SJSA1 (cell line): ENCODE data around the gene TNFRSF18. TPM values are rescaled to one million over a fixed set of nuclear protein-coding genes. Genes with fewer than 3 reads are reported as not detected.
"Not testable (repeated sequence)": the region's sequence is repeated elsewhere in the genome, so short reads cannot be mapped to it uniquely, and the experiment has no call there.

Experiments
- DNase-seq, 2 experiments: peaks; one replicate each; pipeline ENCODE4 v3.0.0-alpha.2; 2015 to 2020; ENCODE audit warnings: low spot score in 2 of 2, low read depth in 1 of 2
- H3K27ac ChIP-seq: fragments of 250-450 bp; sonication (Bioruptor Pico); 2 replicates; pipeline ENCODE4 v1.5.1; 2020; ENCODE audit warnings: mild to moderate bottlenecking, moderate library complexity
- H3K27me3 ChIP-seq: fragments of 250-450 bp; sonication (Bioruptor Pico); replicated peaks from 2 replicates; pipeline ENCODE4 v1.5.1; 2020; ENCODE audit warnings: mild to moderate bottlenecking, moderate library complexity
- H3K36me3 ChIP-seq: fragments of 250-450 bp; sonication (Bioruptor Pico); 2 replicates; pipeline ENCODE4 v1.5.1; 2020; ENCODE audit warnings: mild to moderate bottlenecking
- H3K4me1 ChIP-seq: fragments of 250-450 bp; sonication (Bioruptor Pico); replicated peaks from 2 replicates; pipeline ENCODE4 v1.6.1; 2021; ENCODE audit warnings: mild to moderate bottlenecking
- H3K4me3 ChIP-seq: fragments of 250-450 bp; sonication (Bioruptor Pico); 2 replicates; pipeline ENCODE4 v1.5.1; 2020; ENCODE audit warnings: mild to moderate bottlenecking
- H3K9me3 ChIP-seq: fragments of 250-450 bp; sonication (Bioruptor Pico); replicated peaks from 2 replicates; pipeline ENCODE4 v1.5.1; 2020; ENCODE audit warnings: mild to moderate bottlenecking
- total RNA-seq: library from RNA; depleted of rRNA; stranded (reverse); fragments of >200 nt; shearing (Covaris generic); gene quantifications from 2 replicates; pipeline ENCODE4 v1.2.3, GENCODE V29; 2014

Gene TNFRSF18
- total RNA-seq, 1 experiment from 2014 or later: not detected

DNA sequence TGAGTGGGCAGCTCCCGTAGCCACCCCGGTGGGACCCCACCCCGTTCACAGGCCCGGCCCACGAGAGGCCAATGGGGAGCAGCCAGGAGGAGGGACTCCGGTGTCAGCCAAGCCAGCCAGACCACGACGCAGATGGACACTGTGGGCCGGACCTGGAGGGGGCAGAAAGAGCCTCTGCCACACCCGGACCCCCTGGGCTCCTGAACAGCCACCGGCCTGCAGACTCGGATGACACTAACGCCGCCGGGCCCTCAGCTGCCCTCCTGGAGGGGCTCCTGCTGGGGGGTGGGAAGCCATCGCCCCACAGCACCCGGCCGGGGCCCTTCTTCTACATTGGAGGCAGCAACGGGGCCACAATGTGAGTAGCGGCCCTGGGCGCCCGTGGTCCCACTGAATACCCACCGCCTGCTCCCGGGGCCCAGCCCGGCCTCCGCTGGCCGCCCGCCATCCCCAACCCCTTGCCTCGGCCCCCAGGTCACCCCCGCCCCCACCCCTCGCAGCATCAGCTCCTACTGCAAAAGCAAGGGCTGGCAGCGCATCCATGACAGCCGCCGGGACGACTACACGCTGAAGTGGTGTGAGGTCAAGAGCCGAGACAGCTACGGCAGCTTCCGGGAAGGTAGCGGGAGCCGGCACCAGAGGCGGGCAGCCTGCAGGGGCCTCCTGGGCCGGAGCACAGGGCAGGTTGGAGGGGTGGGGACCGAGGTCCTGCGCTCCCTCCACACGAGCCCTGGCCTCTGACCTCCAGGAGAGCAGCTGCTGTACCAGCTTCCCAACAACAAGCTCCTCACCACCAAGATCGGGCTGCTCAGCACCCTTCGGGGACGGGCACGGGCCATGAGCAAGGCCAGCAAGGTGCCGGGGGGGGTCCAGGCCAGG lies 26.2 kb downstream of the TNFRSF18 start:
- no peak overlapping the region for H3K4me3 ChIP-seq
- peaks cover 23% of the 10 kb centered on the region for H3K27me3 ChIP-seq
- H3K4me1 ChIP-seq: no peaks in the 10 kb centered on the region
- no peaks in the 10 kb centered on the region for H3K36me3 ChIP-seq
- H3K27ac ChIP-seq: no peak overlapping the region
- no peak for DNase-seq
- no peaks in the 10 kb centered on the region for H3K9me3 ChIP-seq

DNA sequence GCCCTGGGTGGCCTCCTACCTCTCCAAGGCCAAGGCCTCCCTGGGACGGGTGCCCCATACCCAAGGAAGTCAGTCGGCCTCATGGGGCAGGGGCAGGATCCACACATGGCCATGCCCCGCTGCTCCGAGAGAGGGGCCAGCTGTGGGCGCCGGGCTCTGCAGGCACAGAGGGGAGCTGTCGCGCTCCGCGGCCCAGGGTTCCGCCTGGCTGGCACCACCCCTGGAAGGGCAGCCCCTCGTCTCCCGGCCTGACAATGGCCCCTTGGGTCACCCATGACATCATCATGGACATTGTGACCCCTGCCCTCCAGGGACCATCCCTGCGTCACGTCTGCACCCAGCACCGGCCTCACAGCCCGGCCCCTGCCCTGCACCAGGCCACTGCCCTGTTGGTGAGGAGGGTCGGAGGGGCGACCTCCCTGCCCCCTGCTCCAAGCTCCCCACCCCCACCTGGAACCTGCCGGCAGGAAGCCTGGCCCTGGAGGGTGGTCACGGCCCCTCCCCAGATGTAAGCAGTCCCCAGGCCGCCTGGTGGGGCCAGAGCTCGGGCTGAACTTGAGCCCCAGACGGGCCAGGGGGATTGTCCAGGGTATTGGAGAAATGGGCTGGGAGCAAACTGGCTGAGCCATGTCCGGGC lies 26.9 kb downstream of the TNFRSF18 start:
- H3K36me3 ChIP-seq: no peaks in the 10 kb centered on the region
- H3K4me3 ChIP-seq: no peak overlapping the region
- H3K4me1 ChIP-seq: no peaks in the 10 kb centered on the region
- peaks cover 23% of the 10 kb centered on the region for H3K27me3 ChIP-seq
- DNase-seq: no peak
- no peaks in the 10 kb centered on the region for H3K9me3 ChIP-seq
- no peak overlapping the region for H3K27ac ChIP-seq

- H3K4me3 ChIP-seq: no peak overlapping the region
- no peak overlapping the region for H3K27ac ChIP-seq
- peaks cover 23% of the 10 kb centered on the region for H3K27me3 ChIP-seq
- H3K4me1 ChIP-seq: no peaks in the 10 kb centered on the region
- H3K9me3 ChIP-seq: no peaks in the 10 kb centered on the region
- no peaks in the 10 kb centered on the region for H3K36me3 ChIP-seq
- DNase-seq: no peak
Observed at GRCh38 chr1:1178794-1179331, 27.5 kb downstream of the TNFRSF18 start.

GRCh38 chr1:1177452-1178206 lies 28.8 kb downstream of the TNFRSF18 start:
- Histone ChIP-seq H3K27me3 (peaks cover 23% of the 10 kb centered on the region), H3K36me3 (no peaks in the 10 kb centered on the region), H3K9me3 (no peaks in the 10 kb centered on the region)

DNA sequence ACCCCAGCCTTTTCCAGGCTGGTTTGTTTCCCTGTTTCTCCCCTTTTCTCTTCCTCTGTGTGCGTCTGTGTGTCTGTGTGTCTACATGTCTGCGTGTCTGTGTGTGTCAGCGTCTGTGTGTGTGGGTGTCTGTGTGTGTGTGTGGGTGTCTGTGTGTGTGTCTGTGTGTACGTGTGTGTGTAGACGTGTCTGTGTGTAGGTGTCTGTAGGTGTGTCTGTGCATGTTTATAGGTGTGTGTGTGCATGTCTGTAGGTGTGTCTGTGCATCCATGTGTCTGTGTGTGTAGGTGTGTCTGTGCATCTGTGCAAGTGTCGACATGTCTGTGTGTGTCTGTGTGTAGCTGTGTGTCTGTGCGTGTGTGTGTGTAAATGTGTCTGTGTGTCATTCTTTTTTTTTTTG lies 29.5 kb downstream of the TNFRSF18 start:
- H3K27ac ChIP-seq: no peak overlapping the region
- no peak overlapping the region for H3K4me3 ChIP-seq
- no peaks in the 10 kb centered on the region for H3K9me3 ChIP-seq
- H3K4me1 ChIP-seq: no peaks in the 10 kb centered on the region
- H3K27me3 ChIP-seq: peaks cover 23% of the 10 kb centered on the region
- no peak for DNase-seq
- H3K36me3 ChIP-seq: no peaks in the 10 kb centered on the region

More at GRCh38 chr1:1177452-1178206, 28.8 kb downstream of the TNFRSF18 start:
- H3K4me3 ChIP-seq: no peak overlapping the region
- no peak overlapping the region for H3K27ac ChIP-seq
- no peaks in the 10 kb centered on the region for H3K4me1 ChIP-seq
- DNase-seq: no peak

DNA sequence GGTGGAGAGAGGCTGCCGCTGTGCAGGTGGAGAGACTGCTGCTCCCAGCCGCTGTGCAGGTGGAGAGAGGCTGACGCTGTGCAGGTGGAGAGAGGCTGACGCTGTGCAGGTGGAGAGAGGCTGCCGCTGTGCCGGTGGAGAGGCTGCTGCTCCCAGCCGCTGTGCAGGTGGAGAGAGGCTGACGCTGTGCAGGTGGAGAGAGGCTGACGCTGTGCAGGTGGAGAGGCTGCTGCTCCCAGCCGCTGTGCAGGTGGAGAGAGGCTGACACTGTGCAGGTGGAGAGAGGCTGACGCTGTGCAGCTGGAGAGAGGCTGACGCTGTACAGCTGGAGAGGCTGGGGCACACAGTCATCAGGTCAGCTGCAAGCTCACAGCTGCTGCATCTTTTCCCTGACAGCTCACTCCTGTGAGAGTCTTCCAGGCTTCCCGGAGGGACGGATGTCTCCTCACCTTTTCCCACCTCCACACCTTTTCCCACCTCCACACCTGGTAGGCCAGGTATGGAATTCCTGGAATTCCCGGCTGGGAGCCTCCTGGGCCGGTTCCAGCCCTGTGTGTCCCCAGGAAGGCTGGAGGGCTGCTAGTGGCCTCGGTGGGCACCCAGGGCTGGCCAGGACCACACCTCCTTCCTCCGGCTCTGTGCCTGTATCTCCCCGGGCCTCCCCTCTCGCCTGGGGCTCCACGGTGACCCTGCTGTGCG lies 30.2 kb downstream of the TNFRSF18 start:
- not testable (repeated sequence) for DNase-seq
- peaks cover 23% of the 10 kb centered on the region for H3K27me3 ChIP-seq

DNA sequence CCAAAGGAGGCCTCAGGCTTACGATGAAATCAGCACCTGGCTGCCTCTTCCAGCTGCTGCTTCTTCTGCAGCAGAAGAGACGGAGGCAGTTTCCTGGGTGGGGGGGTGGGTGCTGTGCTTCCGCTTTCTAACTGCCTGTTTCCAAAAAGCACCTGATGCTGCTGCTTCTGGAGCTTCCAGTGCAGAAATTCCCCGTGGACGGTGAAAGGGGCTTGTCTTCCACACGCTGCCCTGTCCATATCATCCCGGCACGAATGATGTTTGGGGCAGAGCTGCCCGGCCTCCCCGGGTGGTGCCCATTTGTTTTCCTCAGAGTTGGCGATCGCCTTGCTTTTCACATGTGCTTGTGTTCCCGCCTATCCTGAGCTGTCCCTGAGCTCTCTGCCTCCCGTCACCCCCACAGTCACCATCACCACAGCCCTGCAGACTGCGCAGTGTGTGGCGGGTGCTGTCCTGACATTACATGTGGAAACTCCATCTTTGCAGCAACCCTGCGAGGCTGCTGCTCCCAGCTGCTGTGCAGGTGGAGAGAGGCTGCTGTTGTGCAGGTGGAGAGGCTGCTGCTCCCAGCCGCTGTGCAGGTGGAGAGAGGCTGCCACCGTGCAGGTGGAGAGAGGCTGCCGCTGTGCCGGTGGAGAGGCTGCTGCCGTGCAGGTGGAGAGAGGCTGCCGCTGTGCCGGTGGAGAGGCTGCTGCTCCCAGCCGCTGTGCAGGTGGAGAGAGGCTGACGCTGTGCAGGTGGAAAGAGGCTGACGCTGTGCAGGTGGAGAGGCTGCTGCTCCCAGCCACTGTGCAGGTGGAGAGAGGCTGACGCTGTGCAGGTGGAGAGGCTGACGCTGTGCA lies 30.9 kb downstream of the TNFRSF18 start:
- Histone ChIP-seq H3K4me1 (no peaks in the 10 kb centered on the region), H3K9me3 (no peaks in the 10 kb centered on the region), H3K27me3 (peaks cover 21% of the 10 kb centered on the region), H3K27ac (no peak overlapping the region), H3K4me3 (no peak overlapping the region), H3K36me3 (no peaks in the 10 kb centered on the region)
- DNase-seq: no peak

More for the DNA sequence above, 30.2 kb downstream of the TNFRSF18 start:
- H3K4me3 ChIP-seq, H3K27ac ChIP-seq, H3K36me3 ChIP-seq, H3K9me3 ChIP-seq, H3K4me1 ChIP-seq: not testable (repeated sequence)

GRCh38 chr1:1173793-1174415 lies 32.5 kb downstream of the TNFRSF18 start, which contains the start of gene TTLL10:
TSS of gene TTLL10 (plus strand) at chr1:1173880. CDS start at chr1:1179216, 5,336 bp downstream.
- Histone ChIP-seq H3K4me3 (no peak within 1 kb of the TSS), H3K4me1 (no peaks in the 10 kb centered on the region), H3K27me3 (peaks cover 15% of the 10 kb centered on the region), H3K36me3 (no peaks in the 10 kb centered on the region), H3K9me3 (no peaks in the 10 kb centered on the region), H3K27ac (no peak within 1 kb of the TSS)
- no peak for DNase-seq

- H3K4me3 ChIP-seq: no peak overlapping the region
- no peaks in the 10 kb centered on the region for H3K9me3 ChIP-seq
- H3K27me3 ChIP-seq: peaks cover 12% of the 10 kb centered on the region
- no peaks in the 10 kb centered on the region for H3K36me3 ChIP-seq
- H3K27ac ChIP-seq: no peak overlapping the region
- no peaks in the 10 kb centered on the region for H3K4me1 ChIP-seq
- no peak for DNase-seq
Observed at GRCh38 chr1:1173061-1173792, 33.2 kb downstream of the TNFRSF18 start.

- H3K36me3 ChIP-seq: no peaks in the 10 kb centered on the region
- no peak overlapping the region for H3K4me3 ChIP-seq
- H3K4me1 ChIP-seq: no peaks in the 10 kb centered on the region
- H3K9me3 ChIP-seq: no peaks in the 10 kb centered on the region
- peaks cover 7% of the 10 kb centered on the region for H3K27me3 ChIP-seq
- no peak for DNase-seq
- H3K27ac ChIP-seq: no peak overlapping the region
Observed at GRCh38 chr1:1171546-1172340, 34.6 kb downstream of the TNFRSF18 start.

DNA sequence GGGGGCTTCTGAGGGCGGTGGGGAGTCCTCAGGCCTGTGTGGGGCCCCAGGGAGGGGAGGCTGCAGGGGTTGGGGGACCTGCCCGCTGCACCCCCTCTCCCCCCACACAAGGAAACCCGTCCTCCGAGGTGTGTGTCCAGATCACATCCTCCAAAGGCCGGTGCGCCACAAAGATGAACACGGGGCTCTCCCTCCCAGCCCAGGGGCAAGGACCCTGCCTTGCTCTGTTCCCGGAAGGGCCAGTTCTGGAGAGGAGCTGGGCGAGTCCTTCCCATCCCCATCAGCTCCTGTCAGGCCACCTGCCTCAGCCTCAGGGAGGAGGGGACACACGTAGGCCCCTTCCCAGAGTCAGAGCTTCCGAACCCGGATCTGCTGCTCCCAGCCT lies 35.2 kb downstream of the TNFRSF18 start:
- Histone ChIP-seq H3K36me3 (no peaks in the 10 kb centered on the region), H3K27me3 (peaks cover 7% of the 10 kb centered on the region; the same call in 1 of the 2 replicates), H3K4me1 (no peaks in the 10 kb centered on the region), H3K4me3 (no peak overlapping the region), H3K9me3 (no peaks in the 10 kb centered on the region), H3K27ac (no peak overlapping the region)
- DNase-seq: no peak
